ENCODE measurements around the gene ZNF2. TPM values are rescaled to one million over a fixed set of nuclear protein-coding genes. Genes with fewer than 3 reads are reported as not detected.

Gene ZNF2
- total and polyA plus RNA-seq, 2 of the 13 experiments (the other 11 are each of a cell fraction or from before 2014, with no cell fraction given) = 4.3 to 6.1 TPM

DNA sequence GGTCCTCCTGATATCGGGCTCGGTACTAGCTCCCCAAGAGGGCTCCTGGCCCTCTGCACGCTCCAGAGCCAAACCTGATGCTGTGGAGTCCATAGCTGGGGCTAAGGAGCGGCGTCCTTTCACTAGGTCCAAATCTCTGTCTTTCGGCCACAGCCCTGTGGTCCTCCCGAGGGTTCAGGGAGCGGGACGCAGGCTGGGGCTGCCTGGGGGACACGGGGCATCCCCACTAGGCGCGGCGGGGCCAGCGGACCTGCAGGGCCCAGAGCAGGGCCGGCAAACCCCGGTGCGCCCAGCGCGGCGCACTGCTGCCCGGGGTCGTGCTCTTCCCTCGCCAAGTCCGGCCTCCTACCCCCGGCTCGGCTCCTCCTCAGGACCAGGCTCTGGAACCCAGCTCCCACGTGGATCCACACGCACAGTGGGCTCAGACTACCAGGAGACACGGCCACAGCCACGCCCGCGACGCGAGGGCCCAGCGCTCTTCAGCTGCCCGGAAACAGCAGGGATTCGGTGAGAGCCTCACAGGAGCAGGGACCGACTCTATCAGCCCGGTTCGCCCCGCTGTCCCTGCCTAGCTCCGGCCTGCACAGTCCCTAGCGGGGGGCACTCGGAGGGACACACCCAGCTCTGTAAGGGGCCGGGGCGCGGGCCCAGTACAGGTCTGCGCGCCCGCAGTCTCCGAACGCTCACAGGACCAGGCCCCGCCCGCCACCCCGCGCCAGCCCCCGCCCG lies 6.6 kb upstream of the ZNF2 start (continued):
- TF ChIP-seq, protein P1, sequence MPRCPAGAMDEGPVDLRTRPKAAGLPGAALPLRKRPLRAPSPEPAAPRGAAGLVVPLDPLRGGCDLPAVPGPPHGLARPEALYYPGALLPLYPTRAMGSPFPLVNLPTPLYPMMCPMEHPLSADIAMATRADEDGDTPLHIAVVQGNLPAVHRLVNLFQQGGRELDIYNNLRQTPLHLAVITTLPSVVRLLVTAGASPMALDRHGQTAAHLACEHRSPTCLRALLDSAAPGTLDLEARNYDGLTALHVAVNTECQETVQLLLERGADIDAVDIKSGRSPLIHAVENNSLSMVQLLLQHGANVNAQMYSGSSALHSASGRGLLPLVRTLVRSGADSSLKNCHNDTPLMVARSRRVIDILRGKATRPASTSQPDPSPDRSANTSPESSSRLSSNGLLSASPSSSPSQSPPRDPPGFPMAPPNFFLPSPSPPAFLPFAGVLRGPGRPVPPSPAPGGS (CRISPR knock-in tag; IDR thresholded peaks at IDR 0.05) = peak; percentile 32; the same call in 1 of the 2 replicates
- TF ChIP-seq, protein P2, sequence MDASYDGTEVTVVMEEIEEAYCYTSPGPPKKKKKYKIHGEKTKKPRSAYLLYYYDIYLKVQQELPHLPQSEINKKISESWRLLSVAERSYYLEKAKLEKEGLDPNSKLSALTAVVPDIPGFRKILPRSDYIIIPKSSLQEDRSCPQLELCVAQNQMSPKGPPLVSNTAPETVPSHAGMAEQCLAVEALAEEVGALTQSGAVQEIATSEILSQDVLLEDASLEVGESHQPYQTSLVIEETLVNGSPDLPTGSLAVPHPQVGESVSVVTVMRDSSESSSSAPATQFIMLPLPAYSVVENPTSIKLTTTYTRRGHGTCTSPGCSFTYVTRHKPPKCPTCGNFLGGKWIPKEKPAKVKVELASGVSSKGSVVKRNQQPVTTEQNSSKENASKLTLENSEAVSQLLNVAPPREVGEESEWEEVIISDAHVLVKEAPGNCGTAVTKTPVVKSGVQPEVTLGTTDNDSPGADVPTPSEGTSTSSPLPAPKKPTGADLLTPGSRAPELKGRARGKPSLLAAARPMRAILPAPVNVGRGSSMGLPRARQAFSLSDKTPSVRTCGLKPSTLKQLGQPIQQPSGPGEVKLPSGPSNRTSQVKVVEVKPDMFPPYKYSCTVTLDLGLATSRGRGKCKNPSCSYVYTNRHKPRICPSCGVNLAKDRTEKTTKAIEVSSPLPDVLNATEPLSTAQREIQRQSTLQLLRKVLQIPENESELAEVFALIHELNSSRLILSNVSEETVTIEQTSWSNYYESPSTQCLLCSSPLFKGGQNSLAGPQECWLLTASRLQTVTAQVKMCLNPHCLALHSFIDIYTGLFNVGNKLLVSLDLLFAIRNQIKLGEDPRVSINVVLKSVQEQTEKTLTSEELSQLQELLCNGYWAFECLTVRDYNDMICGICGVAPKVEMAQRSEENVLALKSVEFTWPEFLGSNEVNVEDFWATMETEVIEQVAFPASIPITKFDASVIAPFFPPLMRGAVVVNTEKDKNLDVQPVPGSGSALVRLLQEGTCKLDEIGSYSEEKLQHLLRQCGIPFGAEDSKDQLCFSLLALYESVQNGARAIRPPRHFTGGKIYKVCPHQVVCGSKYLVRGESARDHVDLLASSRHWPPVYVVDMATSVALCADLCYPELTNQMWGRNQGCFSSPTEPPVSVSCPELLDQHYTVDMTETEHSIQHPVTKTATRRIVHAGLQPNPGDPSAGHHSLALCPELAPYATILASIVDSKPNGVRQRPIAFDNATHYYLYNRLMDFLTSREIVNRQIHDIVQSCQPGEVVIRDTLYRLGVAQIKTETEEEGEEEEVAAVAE (CRISPR knock-in tag; IDR thresholded peaks at IDR 0.05; ENCODE audit: borderline replicate concordance) = no peak
- TF ChIP-seq, protein P3, sequence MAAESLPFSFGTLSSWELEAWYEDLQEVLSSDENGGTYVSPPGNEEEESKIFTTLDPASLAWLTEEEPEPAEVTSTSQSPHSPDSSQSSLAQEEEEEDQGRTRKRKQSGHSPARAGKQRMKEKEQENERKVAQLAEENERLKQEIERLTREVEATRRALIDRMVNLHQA (CRISPR knock-in tag; IDR thresholded peaks at IDR 0.05) = no peak
- no peak for TF ChIP-seq TOPORS (CRISPR knock-in tag; IDR thresholded peaks at IDR 0.05)
- TF ChIP-seq ZNF224 (CRISPR knock-in tag; IDR thresholded peaks at IDR 0.05) = no peak
- TF ChIP-seq GZF1 (CRISPR knock-in tag; IDR thresholded peaks at IDR 0.05) = no peak
- TF ChIP-seq ZSCAN20 (CRISPR knock-in tag; IDR thresholded peaks at IDR 0.05; ENCODE audit: borderline replicate concordance) = no peak
- TF ChIP-seq, protein P4, sequence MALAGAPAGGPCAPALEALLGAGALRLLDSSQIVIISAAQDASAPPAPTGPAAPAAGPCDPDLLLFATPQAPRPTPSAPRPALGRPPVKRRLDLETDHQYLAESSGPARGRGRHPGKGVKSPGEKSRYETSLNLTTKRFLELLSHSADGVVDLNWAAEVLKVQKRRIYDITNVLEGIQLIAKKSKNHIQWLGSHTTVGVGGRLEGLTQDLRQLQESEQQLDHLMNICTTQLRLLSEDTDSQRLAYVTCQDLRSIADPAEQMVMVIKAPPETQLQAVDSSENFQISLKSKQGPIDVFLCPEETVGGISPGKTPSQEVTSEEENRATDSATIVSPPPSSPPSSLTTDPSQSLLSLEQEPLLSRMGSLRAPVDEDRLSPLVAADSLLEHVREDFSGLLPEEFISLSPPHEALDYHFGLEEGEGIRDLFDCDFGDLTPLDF (CRISPR knock-in tag; IDR thresholded peaks at IDR 0.05) = no peak
- no peak for TF ChIP-seq LCORL (IDR thresholded peaks at IDR 0.05)
- TF ChIP-seq LCORL (CRISPR knock-in tag; IDR thresholded peaks at IDR 0.05) = no peak
- TF ChIP-seq, protein P5, sequence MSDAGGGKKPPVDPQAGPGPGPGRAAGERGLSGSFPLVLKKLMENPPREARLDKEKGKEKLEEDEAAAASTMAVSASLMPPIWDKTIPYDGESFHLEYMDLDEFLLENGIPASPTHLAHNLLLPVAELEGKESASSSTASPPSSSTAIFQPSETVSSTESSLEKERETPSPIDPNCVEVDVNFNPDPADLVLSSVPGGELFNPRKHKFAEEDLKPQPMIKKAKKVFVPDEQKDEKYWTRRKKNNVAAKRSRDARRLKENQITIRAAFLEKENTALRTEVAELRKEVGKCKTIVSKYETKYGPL (CRISPR knock-in tag; IDR thresholded peaks at IDR 0.05) = no peak
- TF ChIP-seq, protein P6, sequence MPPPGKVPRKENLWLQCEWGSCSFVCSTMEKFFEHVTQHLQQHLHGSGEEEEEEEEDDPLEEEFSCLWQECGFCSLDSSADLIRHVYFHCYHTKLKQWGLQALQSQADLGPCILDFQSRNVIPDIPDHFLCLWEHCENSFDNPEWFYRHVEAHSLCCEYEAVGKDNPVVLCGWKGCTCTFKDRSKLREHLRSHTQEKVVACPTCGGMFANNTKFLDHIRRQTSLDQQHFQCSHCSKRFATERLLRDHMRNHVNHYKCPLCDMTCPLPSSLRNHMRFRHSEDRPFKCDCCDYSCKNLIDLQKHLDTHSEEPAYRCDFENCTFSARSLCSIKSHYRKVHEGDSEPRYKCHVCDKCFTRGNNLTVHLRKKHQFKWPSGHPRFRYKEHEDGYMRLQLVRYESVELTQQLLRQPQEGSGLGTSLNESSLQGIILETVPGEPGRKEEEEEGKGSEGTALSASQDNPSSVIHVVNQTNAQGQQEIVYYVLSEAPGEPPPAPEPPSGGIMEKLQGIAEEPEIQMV (CRISPR knock-in tag; IDR thresholded peaks at IDR 0.05; ENCODE audit: low read depth) = no peak
- TF ChIP-seq ZNF556 (CRISPR knock-in tag; IDR thresholded peaks at IDR 0.05; ENCODE audit: borderline replicate concordance) = no peak
- no peak for TF ChIP-seq ZNF577 (CRISPR knock-in tag; IDR thresholded peaks at IDR 0.05; ENCODE audit: borderline replicate concordance, low read depth)
- TF ChIP-seq, protein P7, sequence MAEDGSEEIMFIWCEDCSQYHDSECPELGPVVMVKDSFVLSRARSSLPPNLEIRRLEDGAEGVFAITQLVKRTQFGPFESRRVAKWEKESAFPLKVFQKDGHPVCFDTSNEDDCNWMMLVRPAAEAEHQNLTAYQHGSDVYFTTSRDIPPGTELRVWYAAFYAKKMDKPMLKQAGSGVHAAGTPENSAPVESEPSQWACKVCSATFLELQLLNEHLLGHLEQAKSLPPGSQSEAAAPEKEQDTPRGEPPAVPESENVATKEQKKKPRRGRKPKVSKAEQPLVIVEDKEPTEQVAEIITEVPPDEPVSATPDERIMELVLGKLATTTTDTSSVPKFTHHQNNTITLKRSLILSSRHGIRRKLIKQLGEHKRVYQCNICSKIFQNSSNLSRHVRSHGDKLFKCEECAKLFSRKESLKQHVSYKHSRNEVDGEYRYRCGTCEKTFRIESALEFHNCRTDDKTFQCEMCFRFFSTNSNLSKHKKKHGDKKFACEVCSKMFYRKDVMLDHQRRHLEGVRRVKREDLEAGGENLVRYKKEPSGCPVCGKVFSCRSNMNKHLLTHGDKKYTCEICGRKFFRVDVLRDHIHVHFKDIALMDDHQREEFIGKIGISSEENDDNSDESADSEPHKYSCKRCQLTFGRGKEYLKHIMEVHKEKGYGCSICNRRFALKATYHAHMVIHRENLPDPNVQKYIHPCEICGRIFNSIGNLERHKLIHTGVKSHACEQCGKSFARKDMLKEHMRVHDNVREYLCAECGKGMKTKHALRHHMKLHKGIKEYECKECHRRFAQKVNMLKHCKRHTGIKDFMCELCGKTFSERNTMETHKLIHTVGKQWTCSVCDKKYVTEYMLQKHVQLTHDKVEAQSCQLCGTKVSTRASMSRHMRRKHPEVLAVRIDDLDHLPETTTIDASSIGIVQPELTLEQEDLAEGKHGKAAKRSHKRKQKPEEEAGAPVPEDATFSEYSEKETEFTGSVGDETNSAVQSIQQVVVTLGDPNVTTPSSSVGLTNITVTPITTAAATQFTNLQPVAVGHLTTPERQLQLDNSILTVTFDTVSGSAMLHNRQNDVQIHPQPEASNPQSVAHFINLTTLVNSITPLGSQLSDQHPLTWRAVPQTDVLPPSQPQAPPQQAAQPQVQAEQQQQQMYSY (CRISPR knock-in tag; IDR thresholded peaks at IDR 0.05) = no peak

Measured in HepG2 (cell line).